Activated CD8-positive, alpha-beta T cell treated with anti-CD3 and anti-CD28 coated beads for 36 hours (primary cell): ENCODE results near the gene GSDMA. TPM values are rescaled to one million over a fixed set of nuclear protein-coding genes. Genes with fewer than 3 reads are reported as not detected.

Experiments
- ATAC-seq: fragments of 200-7000 bp; cut with Tn5 transposase; one replicate; pipeline ENCODE4 v1.10.0; 2021; ENCODE audit warnings: mild to moderate bottlenecking, moderate library complexity
- CTCF ChIA-PET: fragments of 350-600 bp; sonication (Branson Sonifier 250); formaldehyde crosslinking; loops from one replicate; lab custom pipeline; 2021; ENCODE audit warnings: antibody characterized with exemption; lab: Charles Lee
- POLR2A ChIA-PET: fragments of 350-600 bp; sonication (Branson Sonifier 250); formaldehyde crosslinking; loops from one replicate; lab custom pipeline; 2021; ENCODE audit warnings: antibody characterized with exemption; lab: Charles Lee
- DNase-seq: peaks from one replicate; pipeline ENCODE4 v3.0.0-alpha.2; 2020
- H3K27ac Mint-ChIP-seq: one replicate; pipeline ENCODE4 v1.8.0; 2021; ENCODE audit warnings: mild to moderate bottlenecking, mixed read lengths
- H3K27me3 Mint-ChIP-seq: one replicate; pipeline ENCODE4 v1.8.0; 2021; ENCODE audit warnings: mixed read lengths
- H3K36me3 Mint-ChIP-seq: one replicate; pipeline ENCODE4 v1.8.0; 2021; ENCODE audit warnings: low read depth, mixed read lengths
- H3K4me1 Mint-ChIP-seq: one replicate; pipeline ENCODE4 v1.8.0; 2021; ENCODE audit warnings: low read depth, mixed read lengths
- H3K4me3 Mint-ChIP-seq: one replicate; pipeline ENCODE4 v1.8.0; 2021; ENCODE audit warnings: mild to moderate bottlenecking, moderate library complexity, mixed read lengths
- H3K9me3 Mint-ChIP-seq: one replicate; pipeline ENCODE4 v1.8.0; 2021; ENCODE audit warnings: mixed read lengths
- intact Hi-C: fragments of 100-400 bp; cut with micrococcal nuclease; formaldehyde crosslinking; loops from one replicate; pipeline ENCODE4 v1.10.0; 2022
- total RNA-seq, 2 experiments: library from RNA; stranded (reverse); gene quantifications; one replicate each; pipeline ENCODE4 v1.2.3, GENCODE V29; 2021
- TF ChIP-seq, protein P1 (sequence below): fragments of 200-600 bp; IDR thresholded peaks from one replicate; pipeline ENCODE4 v1.8.0; 2022; ENCODE audit warnings: antibody characterized with exemption, mild to moderate bottlenecking

GSDMA gene
- total RNA-seq, 2 experiments from 2014 or later, result 1.3 to 1.6 TPM

DNA sequence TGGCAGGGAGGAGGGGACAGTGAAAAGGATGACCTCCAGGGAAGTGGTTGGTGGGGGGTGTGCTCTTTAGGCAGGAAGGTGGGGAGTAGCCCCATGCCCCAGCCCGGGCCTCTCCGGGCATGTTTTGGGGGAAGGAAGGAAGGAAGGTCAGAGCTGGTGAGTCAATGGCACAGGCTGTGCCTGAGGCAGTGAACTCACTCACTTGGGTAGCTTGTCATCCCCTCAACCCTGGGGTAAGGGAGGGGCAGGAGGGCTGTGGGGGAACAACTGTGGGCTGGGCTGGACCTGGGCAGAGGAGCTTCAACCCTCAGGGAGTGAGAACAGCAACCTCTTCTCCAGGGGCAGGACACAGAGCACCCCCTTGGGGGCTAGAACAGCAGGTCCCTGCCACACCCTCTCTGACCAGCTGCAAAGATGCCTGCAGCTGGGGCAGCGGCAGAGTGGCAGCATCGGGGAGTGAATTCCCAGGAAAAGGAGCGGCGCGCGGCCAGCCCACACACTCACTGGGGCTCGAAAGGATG lies 58.7 kb downstream of the GSDMA start:
- H3K27ac Mint-ChIP-seq, result peak overlapping the region; percentile 52
- ChIA-PET POLR2A (interaction anchor here (0.5 to 0.9 kb wide), 2 partner anchors 25 to 198 kb away, joined by 4 read pairs; partner anchors contain the start of gene WIPF2), CTCF (interaction anchor here (0.8 to 1.6 kb wide), 7 partner anchors 8 to 147 kb away, joined by 3 to 5 read pairs (median 4); no protein-coding TSS in a partner anchor)
- H3K4me3 Mint-ChIP-seq, result no peak overlapping the region
- no peaks in the 10 kb centered on the region for H3K9me3 Mint-ChIP-seq
- H3K4me1 Mint-ChIP-seq, result peaks cover 9% of the 10 kb centered on the region
- no peak for ATAC-seq
- H3K36me3 Mint-ChIP-seq, result peaks cover 25% of the 10 kb centered on the region
- TF ChIP-seq, protein P1, sequence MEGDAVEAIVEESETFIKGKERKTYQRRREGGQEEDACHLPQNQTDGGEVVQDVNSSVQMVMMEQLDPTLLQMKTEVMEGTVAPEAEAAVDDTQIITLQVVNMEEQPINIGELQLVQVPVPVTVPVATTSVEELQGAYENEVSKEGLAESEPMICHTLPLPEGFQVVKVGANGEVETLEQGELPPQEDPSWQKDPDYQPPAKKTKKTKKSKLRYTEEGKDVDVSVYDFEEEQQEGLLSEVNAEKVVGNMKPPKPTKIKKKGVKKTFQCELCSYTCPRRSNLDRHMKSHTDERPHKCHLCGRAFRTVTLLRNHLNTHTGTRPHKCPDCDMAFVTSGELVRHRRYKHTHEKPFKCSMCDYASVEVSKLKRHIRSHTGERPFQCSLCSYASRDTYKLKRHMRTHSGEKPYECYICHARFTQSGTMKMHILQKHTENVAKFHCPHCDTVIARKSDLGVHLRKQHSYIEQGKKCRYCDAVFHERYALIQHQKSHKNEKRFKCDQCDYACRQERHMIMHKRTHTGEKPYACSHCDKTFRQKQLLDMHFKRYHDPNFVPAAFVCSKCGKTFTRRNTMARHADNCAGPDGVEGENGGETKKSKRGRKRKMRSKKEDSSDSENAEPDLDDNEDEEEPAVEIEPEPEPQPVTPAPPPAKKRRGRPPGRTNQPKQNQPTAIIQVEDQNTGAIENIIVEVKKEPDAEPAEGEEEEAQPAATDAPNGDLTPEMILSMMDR, result no peak
- intact Hi-C loops, result no loop called here
- no peaks in the 10 kb centered on the region for H3K27me3 Mint-ChIP-seq
- no peak for DNase-seq

DNA sequence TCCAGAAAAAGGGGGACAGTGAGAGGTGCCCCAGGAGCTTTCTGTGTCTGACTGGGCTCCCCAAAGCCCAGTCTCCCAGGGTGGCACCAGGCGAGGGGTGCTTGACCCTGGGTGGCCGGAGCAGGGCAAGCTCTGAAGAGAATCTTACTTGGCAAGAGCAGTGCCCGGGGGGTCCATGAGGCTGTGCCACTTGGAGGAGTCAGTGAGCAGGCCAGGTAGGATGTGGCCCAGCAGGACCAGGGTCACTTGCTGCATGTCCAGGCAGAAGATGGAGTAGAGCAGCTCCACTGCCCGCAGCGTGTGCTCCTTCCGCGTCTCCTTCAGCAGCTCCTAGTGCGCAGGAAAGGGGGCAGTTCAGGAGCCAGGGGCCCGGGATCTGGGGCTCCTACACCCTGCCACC lies 59.7 kb downstream of the GSDMA start:
- no peak overlapping the region for H3K27ac Mint-ChIP-seq
- no peak overlapping the region for H3K4me3 Mint-ChIP-seq
- no peak for ATAC-seq
- TF ChIP-seq, protein P1, result no peak
- ChIA-PET CTCF (interaction anchor here (0.7 to 1.5 kb wide), 2 partner anchors 36 to 64 kb away, joined by 3 read pairs; no protein-coding TSS in a partner anchor), POLR2A (no interaction called here)
- H3K4me1 Mint-ChIP-seq, result peaks cover 16% of the 10 kb centered on the region
- intact Hi-C loops, result no loop called here
- no peaks in the 10 kb centered on the region for H3K27me3 Mint-ChIP-seq
- H3K36me3 Mint-ChIP-seq, result peaks cover 32% of the 10 kb centered on the region
- no peaks in the 10 kb centered on the region for H3K9me3 Mint-ChIP-seq
- no peak for DNase-seq

DNA sequence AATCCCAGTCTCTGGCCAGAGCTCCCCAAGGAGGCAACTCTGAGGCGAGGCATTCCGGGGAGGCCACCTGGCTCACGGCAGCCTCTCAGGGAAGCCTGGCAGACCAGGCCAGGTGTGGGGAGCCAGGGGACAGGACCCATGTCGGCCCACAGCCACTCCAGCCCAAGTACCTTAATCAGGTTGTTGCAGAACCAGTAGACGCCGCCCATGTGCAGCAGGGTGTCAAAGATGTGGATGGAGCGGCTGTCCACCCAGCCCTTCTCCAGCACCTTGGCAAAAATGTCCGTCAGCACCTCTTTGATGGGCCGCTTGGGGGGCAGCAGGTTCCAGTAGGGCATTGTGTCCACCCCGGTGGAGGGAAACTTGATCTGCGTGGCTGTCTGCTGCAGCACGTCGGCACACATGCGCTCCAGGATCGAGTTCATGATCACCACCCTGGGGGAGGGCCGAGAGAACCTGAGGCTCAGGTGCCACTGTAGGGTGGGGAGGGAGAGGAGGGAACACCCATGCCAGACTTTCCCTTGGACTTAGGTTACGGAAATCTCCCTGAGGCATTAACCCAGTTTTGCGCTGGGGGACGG lies 60.2 kb downstream of the GSDMA start:
- TF ChIP-seq, protein P1, result no peak
- CTCF ChIA-PET, result interaction anchor here (1.5 kb wide), 1 partner anchor 63 kb away, joined by 3 read pairs; no protein-coding TSS in a partner anchor
- Mint-ChIP-seq H3K36me3 (peaks cover 32% of the 10 kb centered on the region), H3K4me1 (peaks cover 16% of the 10 kb centered on the region), H3K9me3 (no peaks in the 10 kb centered on the region), H3K4me3 (no peak overlapping the region), H3K27me3 (no peaks in the 10 kb centered on the region), H3K27ac (no peak overlapping the region)
- ATAC-seq, result no peak
- POLR2A ChIA-PET, result no interaction called here
- intact Hi-C loops, result no loop called here
- no peak for DNase-seq

DNA sequence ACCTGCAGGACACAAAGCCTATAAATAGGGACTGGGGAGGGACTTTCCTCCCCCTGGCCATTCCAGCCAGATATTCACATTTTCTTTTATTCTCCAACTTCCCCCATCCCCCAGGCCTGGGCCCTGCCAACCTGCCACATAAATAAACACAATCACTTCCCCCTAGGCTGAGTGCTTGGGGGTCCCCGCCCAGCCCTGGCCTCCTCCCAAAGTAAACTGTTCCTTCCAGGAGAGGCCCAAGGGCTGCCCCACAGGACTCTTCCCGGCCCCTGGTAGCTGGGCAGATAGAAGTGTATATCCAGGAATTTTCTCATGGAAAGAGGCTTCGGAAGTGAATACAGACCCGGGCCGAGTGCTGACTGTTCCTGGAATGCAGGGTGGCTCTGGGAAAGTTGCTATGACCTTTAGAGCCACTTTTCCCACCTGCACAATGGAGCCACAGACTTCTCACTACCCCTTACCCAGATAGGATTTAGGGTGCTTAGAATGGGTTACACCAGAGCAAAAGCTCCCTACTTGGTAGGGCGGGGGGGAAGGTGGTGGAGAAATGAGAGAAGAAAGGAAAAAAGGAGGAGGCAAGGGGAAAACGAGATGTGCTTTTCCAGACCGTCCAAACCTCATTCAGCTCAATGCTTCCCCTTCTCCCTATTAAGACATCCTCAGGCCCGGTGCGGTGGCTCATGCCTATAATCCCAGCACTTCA lies 60.9 kb downstream of the GSDMA start:
- CTCF ChIA-PET, result interaction anchor here (1.9 to 4.9 kb wide), 3 partner anchors 9 to 402 kb away, joined by 8 to 79 read pairs (median 57); partner anchors contain the start of gene CSF3
- Mint-ChIP-seq H3K27me3 (no peaks in the 10 kb centered on the region), H3K4me1 (peaks cover 16% of the 10 kb centered on the region), H3K9me3 (no peaks in the 10 kb centered on the region), H3K27ac (no peak overlapping the region), H3K4me3 (no peak overlapping the region), H3K36me3 (peaks cover 35% of the 10 kb centered on the region)
- DNase-seq, result no peak
- intact Hi-C loops, result no loop called here
- TF ChIP-seq, protein P1, result no peak
- no peak for ATAC-seq
- POLR2A ChIA-PET, result no interaction called here
